NCI-H1105 (cell line): ENCODE results near the gene PDGFD.

Experiments used
- DNase-seq: peaks from one replicate; lab custom pipeline; 2025; lab: John Stamatoyannopoulos, UW

PDGFD gene

DNA sequence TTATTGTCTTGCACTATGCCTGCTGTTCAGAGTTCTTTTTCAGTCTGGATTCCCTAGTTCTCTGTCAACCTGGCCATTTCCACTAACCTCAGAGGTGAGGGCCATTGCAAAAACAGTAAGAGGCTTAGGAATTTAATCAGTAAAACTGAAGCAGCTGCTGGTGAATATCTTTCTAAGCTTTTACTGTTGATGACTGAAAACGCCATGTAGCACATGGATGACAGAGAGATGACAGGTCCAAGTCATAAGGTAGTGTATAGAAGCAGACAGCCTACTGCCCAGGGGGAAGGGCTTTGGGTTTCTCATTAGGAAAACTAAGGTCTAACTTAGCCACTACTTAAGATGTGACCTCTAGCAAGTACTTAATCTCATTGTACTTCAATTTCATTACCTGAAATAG, 280.1 kb downstream of the PDGFD start:
- DNase-seq = no peak

DNA sequence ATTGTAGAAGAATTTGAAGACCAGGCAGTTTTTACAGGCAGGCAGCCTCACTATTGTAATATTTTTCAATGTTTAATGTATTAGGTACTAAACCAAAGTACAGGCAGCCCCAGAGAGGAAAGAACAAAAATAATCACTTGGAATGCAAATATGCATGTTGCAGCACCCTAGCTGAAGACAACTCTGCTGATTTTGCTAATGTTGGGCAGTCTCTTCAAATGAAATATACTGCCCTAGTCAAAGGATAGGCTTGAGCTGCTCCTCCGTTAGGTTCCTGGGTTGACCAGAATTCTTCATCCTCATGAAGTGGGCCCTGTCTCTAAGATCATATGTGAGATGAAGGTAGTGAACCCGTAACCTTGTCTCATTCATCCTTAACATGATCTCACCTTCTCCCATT, 280.7 kb downstream of the PDGFD start:
- no peak for DNase-seq

DNA sequence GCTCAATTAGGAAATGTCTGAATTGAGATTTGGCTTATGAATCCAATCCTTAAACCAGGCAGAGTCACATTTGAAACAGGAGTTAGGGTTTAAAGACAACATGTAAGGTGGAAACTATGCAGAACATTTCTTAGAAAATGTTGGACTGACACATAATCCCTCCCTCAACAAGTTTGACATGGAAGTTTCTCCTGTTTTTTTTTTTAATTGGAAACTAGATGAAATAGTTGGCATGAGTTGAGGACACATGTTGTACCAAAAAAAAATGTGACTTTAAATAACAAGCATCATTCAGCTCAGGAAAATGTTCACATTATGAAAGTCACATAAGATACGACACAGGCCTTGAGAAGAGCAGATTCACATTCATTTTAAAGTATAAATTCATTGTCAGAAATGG, 282.4 kb downstream of the PDGFD start:
- DNase-seq = no peak

GRCh38 chr11:103880968-103881367, 283.0 kb downstream of the PDGFD start:
- DNase-seq = no peak

GRCh38 chr11:103878646-103879045, 285.3 kb downstream of the PDGFD start:
- DNase-seq = no peak

DNA sequence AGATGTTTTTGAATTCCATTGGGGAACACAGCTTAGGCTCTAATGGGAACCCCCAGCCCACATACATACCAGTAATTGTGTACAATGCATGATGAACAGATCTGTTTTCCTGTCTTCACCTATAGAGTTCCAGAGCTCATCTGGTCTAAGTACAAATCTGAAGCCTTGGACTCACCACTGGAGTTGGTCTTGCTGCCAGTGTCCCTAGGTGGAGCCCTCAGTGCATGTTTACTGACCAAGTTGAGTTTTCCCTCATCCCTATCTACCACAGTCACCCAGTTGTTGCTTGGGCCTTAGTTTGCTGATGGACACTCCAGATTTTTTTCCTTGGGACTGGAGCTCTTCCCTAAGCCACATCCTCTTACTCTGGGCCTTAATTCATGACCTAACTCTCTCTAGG, 286.7 kb downstream of the PDGFD start:
- DNase-seq = no peak

GRCh38 chr11:103875855-103876510, 288.0 kb downstream of the PDGFD start:
- DNase-seq = no peak

- DNase-seq = no peak
Observed at GRCh38 chr11:103872748-103873147, 291.2 kb downstream of the PDGFD start.

GRCh38 chr11:103871923-103872551, 291.9 kb downstream of the PDGFD start:
- DNase-seq = no peak

- no peak for DNase-seq
Observed at GRCh38 chr11:103870821-103871309, 293.1 kb downstream of the PDGFD start.

- DNase-seq = no peak
Observed at GRCh38 chr11:103867481-103867880, 296.5 kb downstream of the PDGFD start.

- DNase-seq = no peak
Observed at GRCh38 chr11:103863497-103863896, 300.4 kb downstream of the PDGFD start.

DNA sequence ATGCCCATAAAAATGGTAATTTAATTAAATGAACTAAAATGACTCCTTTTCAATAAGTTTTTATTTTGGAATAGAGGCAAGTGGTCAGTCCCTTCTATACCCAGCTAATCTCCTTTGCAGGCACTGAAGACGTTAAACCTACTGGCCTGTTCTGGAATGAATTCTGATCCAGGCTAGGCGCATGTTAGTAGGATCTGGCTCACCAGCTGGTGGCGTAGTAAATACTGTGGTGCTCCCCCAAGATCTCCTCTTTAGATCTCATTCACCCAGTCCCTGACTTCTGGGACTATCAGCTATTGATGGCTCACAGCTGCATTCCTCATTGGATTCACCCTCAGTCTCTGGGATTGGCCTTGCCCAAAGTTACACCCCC, 301.2 kb downstream of the PDGFD start:
- no peak for DNase-seq

- peak; percentile 7 for DNase-seq
Observed at GRCh38 chr11:103862094-103862801, 301.7 kb downstream of the PDGFD start.
